Transverse colon (tissue), 4 donors: ENCODE data around the gene ARCN1. TPM values are rescaled to one million over a fixed set of nuclear protein-coding genes. Genes with fewer than 3 reads are reported as not detected.

Experiments
- DNase-seq: peaks from one replicate; pipeline ENCODE4 v3.0.0-alpha.2; 2019
- H3K27ac ChIP-seq, 4 donors: fragments of 200-600 bp; sonication (generic); 2 replicates each; pipeline ENCODE4 v1.5.1; 2016 to 2018; ENCODE audit warnings: inconsistent platforms in 4 of 4
- H3K27me3 ChIP-seq: fragments of 200-600 bp; sonication (generic); 2 replicates; pipeline ENCODE4 v1.5.1; 2017; ENCODE audit warnings: inconsistent platforms
- H3K36me3 ChIP-seq, 4 donors: fragments of 200-600 bp; sonication (generic); 2 replicates each; pipeline ENCODE4 v1.5.1; 2017 to 2019; ENCODE audit warnings: inconsistent platforms in 4 of 4
- H3K4me1 ChIP-seq, 4 donors: fragments of 200-600 bp; sonication (generic); 2 replicates each; pipeline ENCODE4 v1.5.1; 2017 to 2020; ENCODE audit warnings: inconsistent platforms in 4 of 4
- H3K4me3 ChIP-seq, 4 donors: fragments of 200-600 bp; sonication (generic); 1 replicate in 1 of 4; 2 replicates in 3 of 4; pipeline versions ENCODE4 v1.5.1 to v1.6.1; 2017 to 2019; ENCODE audit warnings: inconsistent platforms in 4 of 4
- H3K9me3 ChIP-seq, 2 donors: fragments of 200-600 bp; sonication (generic); 2 replicates each; pipeline ENCODE4 v1.5.1; 2017 to 2019; ENCODE audit warnings: inconsistent platforms in 2 of 2
- EP300 ChIP-seq: sonication (generic); formaldehyde crosslinking; IDR thresholded peaks from one replicate; pipeline ENCODE4 v1.6.1; 2017; ENCODE audit warnings: antibody characterized with exemption, low read depth
- POLR2A ChIP-seq: fragments of 450-650 bp; IDR thresholded peaks from one replicate; pipeline ENCODE4 v1.6.1; 2016; ENCODE audit warnings: antibody characterized with exemption, mild to moderate bottlenecking, moderate library complexity
- POLR2AphosphoS5 ChIP-seq, 3 donors: sonication (generic); formaldehyde crosslinking; IDR thresholded peaks; one replicate each; pipeline ENCODE4 v1.6.1; 2016; ENCODE audit warnings: antibody characterized with exemption in 3 of 3
- WGBS, 2 donors: methylation state at CpG; one replicate each; pipeline ENCODE4 v1.1.5; 2018; ENCODE audit warnings: low coverage in 1 of 2; 5-methylcytosine and 5-hydroxymethylcytosine counted together
- in situ Hi-C, 4 donors: fragments of 200-750 bp; cut with MboI; loops; one replicate each; pipeline versions ENCODE4 v1.15.0 to v1.15.1; 2017; ENCODE audit warnings: low sequenced_read_pairs in 3 of 4, low pct_ligation_motif_present in 1 of 4, low pct_unique_long_range_greater_than_20kb in 1 of 4
- intact Hi-C: fragments of 100-400 bp; cut with DNase I; formaldehyde crosslinking; loops from one replicate; pipeline ENCODE4 v1.15.1; 2023; ENCODE audit warnings: low total_unique reads
- total RNA-seq, 4 donors: library from RNA; depleted of rRNA; stranded (reverse); fragments of >200 nt; gene quantifications; one replicate each; pipeline ENCODE4 v1.1.0, GENCODE V29; 2016
- TF ChIP-seq, protein P1 (sequence below), 5 experiments: fragments of 200-600 bp in 3 of 5; fragments of 450-650 bp in 2 of 5; sonication (generic) in 3 of 5; IDR thresholded peaks; 1 replicate in 2 of 5; 2 replicates in 3 of 5; pipeline ENCODE4 v1.5.1; 2016 to 2017; ENCODE audit warnings: antibody characterized with exemption in 5 of 5, inconsistent platforms in 3 of 5, mild to moderate bottlenecking in 2 of 5, moderate library complexity in 1 of 5

The ARCN1 gene
- total RNA-seq, 4 donors from 2014 or later: 27.9 to 80.3 (median 61.0) TPM

- Histone ChIP-seq H3K4me3 (no peak overlapping the region), H3K36me3 (no peaks in the 10 kb centered on the region), H3K4me1 (peaks cover 9 to 25% (median 21%) of the 10 kb centered on the region in 4 donors), H3K27me3 (no peaks in the 10 kb centered on the region), H3K27ac (peak overlapping the region in 1 of 4 donors; percentile 36), H3K9me3 (no peaks in the 10 kb centered on the region)
- DNase-seq: no peak
- in situ Hi-C loops: no loop called here
- WGBS, 2 donors: 90% methylated on average over 16 of the region's 19 CpGs; no CpG with 5 or more reads in 1 of the 2 donors
- no peak for TF ChIP-seq EP300
- TF ChIP-seq POLR2AphosphoS5 (IDR thresholded peaks at IDR 0.05): no peak
- TF ChIP-seq, protein P1, sequence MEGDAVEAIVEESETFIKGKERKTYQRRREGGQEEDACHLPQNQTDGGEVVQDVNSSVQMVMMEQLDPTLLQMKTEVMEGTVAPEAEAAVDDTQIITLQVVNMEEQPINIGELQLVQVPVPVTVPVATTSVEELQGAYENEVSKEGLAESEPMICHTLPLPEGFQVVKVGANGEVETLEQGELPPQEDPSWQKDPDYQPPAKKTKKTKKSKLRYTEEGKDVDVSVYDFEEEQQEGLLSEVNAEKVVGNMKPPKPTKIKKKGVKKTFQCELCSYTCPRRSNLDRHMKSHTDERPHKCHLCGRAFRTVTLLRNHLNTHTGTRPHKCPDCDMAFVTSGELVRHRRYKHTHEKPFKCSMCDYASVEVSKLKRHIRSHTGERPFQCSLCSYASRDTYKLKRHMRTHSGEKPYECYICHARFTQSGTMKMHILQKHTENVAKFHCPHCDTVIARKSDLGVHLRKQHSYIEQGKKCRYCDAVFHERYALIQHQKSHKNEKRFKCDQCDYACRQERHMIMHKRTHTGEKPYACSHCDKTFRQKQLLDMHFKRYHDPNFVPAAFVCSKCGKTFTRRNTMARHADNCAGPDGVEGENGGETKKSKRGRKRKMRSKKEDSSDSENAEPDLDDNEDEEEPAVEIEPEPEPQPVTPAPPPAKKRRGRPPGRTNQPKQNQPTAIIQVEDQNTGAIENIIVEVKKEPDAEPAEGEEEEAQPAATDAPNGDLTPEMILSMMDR (IDR thresholded peaks at IDR 0.05): no peak
- intact Hi-C loops: no loop called here
Observed at GRCh38 chr11:118532852-118533768, 39.1 kb upstream of the ARCN1 start.

DNA sequence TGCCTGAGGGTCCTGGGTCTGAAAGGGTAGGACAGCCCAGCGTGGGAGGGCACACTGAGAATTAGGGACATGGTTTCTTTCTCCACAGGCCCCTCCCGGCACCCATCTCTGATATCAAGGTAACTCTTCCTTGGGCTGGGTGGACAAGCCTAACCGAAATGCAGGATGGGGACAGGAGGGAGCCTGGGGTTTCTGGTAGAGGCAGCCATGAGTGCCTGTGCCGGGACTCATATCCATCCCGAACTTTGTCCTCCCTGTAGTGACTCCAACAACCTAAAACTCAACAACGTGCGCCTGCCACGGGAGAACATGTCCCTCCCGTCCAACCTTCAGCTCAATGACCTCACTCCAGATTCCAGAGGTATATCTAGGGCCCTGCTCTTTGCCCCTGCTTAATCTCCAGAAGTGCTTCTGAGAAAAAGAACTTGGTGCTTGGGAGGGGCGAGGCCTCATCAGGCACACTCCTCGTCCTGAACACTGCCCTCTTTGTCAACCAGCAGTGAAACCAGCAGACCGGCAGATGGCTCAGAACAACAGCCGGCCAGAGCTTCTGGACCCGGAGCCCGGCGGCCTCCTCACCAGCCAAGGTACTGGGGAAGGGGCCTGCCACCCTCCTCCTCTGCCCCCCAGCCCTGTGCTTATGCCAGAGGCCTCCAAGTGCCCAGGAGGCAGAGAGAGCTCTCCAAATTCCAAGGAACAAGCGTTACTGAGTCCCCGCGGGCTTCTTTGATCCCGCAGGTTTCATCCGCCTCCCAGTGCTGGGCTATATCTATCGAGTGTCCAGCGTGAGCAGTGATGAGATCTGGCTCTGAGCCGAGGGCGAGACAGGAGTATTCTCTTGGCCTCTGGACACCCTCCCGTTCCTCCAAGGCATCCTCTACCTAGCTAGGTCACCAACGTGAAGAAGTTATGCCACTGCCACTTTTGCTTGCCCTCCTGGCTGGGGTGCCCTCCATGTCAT is 38.2 kb upstream of the ARCN1 start:
- Histone ChIP-seq H3K27ac (peak overlapping the region in 2 of 4 donors; percentile 20 to 36), H3K4me1 (peaks cover 9 to 25% (median 21%) of the 10 kb centered on the region in 4 donors), H3K27me3 (no peaks in the 10 kb centered on the region), H3K9me3 (no peaks in the 10 kb centered on the region), H3K4me3 (no peak overlapping the region), H3K36me3 (no peaks in the 10 kb centered on the region)
- intact Hi-C loops (no loop called here), in situ Hi-C loops (no loop called here)
- 58% methylated on average over 27 of the region's 27 CpGs; no CpG with 5 or more reads in 1 of the 2 donors for WGBS, 2 donors
- peak; percentile 57 for DNase-seq
- TF ChIP-seq EP300: no peak
- TF ChIP-seq, protein P1 (IDR thresholded peaks at IDR 0.05): no peak
- peak in 1 of 3 donors; percentile 16 for TF ChIP-seq POLR2AphosphoS5 (IDR thresholded peaks at IDR 0.05)
- TF ChIP-seq POLR2A: no peak

GRCh38 chr11:118535261-118535660 is 36.9 kb upstream of the ARCN1 start:
- H3K27me3 ChIP-seq: no peaks in the 10 kb centered on the region
- H3K9me3 ChIP-seq: no peaks in the 10 kb centered on the region
- intact Hi-C loops (no loop called here), in situ Hi-C loops (no loop called here)
- no peak for DNase-seq
- TF ChIP-seq POLR2A (no peak), EP300 (no peak), POLR2AphosphoS5 (IDR thresholded peaks at IDR 0.05) (no peak)
- TF ChIP-seq, protein P1 (IDR thresholded peaks at IDR 0.05): no peak
- no peak overlapping the region for H3K4me3 ChIP-seq
- no peak overlapping the region for H3K27ac ChIP-seq
- 83 to 100% methylated on average over 1 to 9 of the region's 9 CpGs for WGBS, 2 donors
- H3K36me3 ChIP-seq: no peaks in the 10 kb centered on the region
- peaks cover under 1 to 17% (median 11%) of the 10 kb centered on the region in 4 donors for H3K4me1 ChIP-seq

- in situ Hi-C loops: no loop called here
- H3K36me3 ChIP-seq: no peaks in the 10 kb centered on the region
Observed at GRCh38 chr11:118536726-118537125, 35.5 kb upstream of the ARCN1 start.

More at GRCh38 chr11:118536726-118537125, 35.5 kb upstream of the ARCN1 start:
- no peak for DNase-seq
- Histone ChIP-seq H3K9me3 (no peaks in the 10 kb centered on the region), H3K4me1 (peaks cover 0 to 2% (median 2%) of the 10 kb centered on the region in 4 donors), H3K27me3 (no peaks in the 10 kb centered on the region), H3K27ac (no peak overlapping the region), H3K4me3 (no peak overlapping the region)
- WGBS, 2 donors: 92% methylated on average over 5 of the region's 5 CpGs; no CpG with 5 or more reads in 1 of the 2 donors
- no peak for TF ChIP-seq POLR2AphosphoS5 (IDR thresholded peaks at IDR 0.05)
- no peak for TF ChIP-seq EP300
- TF ChIP-seq, protein P1 (IDR thresholded peaks at IDR 0.05): no peak
- TF ChIP-seq POLR2A: no peak
- intact Hi-C loops: no loop called here
